GM18505 (cell line): ENCODE data around the gene ALDH3B1.

Experiments used
- ATAC-seq: cut with Tn5 transposase; IDR thresholded peaks from one replicate; pipeline ENCODE4 v1.9.1; 2021; ENCODE audit not compliant: unreplicated experiment
- POLR2A ChIP-seq: IDR thresholded peaks from 4 replicates; pipeline ENCODE4 v1.6.1; 2011; ENCODE audit warnings: borderline replicate concordance; ENCODE audit not compliant: insufficient read depth, insufficient read length; ENCODE audit errors: extremely low read depth

Gene ALDH3B1

DNA sequence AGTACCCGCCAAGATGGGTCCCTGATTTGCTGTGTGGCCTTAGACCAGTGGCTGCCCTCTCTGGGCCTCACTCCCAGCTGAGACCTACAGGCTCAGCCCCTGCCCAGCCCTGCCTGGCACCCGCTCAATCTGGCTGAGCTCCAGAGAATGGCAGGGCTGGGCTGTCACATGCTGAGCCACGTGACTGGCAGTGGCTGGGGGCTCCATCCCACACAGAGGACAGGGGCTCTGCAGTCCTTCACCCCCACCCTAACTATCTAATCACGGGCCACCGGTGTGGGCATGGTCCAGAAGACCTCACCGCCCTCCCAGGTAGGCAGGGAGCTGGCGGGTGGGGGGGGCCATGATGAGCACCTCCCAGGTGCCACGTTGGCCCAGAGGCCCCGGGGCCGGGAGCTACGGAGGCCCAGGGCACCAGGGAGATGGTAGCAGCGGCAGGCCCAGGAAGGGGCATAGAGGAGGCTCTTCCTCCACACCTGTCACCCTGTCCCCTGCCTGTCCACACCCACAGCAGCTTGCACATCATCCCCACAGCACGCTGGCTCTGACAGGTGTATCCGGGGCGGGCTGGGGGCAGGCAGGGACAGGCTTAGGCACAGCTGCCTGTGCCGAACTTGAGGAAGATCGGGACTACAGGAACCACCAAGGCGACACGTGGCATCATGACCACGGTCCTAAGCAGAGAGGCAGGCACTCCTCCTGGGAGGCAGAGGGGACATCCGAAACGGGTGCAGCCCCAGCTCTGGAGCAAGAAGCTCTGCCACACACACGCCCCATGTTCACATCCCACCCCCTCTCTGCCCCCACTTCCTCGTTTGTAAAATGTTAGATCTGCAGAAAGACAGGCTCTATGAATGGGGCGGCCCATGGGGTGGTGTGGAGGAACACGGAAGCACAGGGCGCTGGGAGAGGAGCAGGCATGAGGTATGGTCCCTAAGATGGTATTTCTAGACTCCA is 1.5 kb upstream of the ALDH3B1 start:
- ATAC-seq, result no peak
- no peak for TF ChIP-seq POLR2A

DNA sequence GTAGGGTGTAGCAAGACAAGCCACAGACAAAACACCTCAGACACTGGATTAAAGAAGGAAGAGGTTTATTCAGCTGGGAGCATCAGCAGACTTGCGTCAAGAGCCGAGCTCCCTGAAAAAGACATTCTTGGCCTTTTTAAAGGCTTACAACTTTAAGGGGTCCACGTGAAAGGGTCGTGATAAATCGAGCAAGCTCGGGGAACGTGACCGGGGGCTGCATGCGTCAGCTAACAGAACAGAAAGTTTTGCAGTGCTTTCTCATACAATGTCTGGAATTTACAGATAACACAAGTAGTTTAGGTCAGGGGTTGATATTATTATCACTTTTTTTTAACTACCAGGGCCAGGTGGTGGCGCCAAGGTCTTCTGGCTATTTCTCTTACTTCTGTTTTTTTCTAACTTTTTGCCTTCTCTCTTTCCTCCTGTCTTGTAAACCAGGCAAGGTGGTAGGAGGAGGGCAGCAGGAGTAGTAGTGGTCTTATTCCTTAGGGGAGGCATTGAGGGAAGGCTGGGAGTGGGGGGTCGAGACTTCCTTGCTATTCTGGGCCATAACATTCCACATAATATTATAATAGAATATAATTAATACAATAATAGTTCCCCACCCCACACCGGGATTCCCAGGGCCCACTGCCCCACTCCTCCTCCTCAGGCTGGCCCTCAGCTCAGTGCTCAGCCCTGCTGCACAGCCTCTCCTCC is 587 bp upstream of the ALDH3B1 start:
- no peak for TF ChIP-seq POLR2A
- no peak for ATAC-seq

- ATAC-seq, result no peak
- TF ChIP-seq POLR2A, result no peak
These were observed 1.2 kb downstream of the ALDH3B1 start for GRCh38 chr11:68011051-68011943.

GRCh38 chr11:68012044-68012842 is 2.1 kb downstream of the ALDH3B1 start:
- ATAC-seq, result no peak
- TF ChIP-seq POLR2A, result no peak

DNA sequence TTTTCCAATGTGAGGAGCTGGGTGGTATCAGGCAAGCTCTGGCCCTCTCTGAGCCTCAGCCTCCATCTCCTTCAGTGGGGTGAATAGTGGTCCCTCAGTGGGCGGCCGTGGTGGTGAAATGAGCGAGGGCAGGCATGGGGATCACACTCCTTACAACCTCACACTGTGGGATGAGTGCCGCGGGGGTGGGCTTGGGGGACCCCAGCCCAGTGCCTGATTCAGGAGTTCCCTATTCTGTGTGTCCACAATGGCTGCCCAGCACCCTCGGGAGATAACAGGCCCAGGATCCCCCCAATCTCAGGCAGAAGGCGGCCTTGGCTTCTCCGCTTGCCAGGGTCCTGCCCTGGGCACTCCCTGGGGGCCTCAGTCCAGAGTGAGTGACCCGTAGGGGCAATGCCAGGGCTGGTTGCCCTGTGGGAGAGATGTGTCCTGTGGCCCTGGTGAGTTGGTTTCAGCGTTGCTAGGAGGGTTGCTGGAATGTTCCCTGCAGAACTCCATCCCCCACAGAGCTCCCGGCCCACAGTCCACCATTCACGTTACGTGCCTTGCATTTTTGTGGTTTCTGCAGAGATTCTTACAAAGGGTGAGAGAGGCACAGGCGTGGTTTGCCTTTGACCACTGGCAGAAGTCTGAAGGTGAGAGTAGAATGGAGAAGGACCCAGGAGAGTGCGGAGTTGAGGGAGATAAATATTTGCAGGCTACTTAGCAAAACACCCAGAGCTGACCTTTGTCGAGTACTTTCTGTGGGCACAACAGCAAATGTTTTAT is 2.9 kb downstream of the ALDH3B1 start:
- TF ChIP-seq POLR2A, result no peak
- ATAC-seq, result no peak

DNA sequence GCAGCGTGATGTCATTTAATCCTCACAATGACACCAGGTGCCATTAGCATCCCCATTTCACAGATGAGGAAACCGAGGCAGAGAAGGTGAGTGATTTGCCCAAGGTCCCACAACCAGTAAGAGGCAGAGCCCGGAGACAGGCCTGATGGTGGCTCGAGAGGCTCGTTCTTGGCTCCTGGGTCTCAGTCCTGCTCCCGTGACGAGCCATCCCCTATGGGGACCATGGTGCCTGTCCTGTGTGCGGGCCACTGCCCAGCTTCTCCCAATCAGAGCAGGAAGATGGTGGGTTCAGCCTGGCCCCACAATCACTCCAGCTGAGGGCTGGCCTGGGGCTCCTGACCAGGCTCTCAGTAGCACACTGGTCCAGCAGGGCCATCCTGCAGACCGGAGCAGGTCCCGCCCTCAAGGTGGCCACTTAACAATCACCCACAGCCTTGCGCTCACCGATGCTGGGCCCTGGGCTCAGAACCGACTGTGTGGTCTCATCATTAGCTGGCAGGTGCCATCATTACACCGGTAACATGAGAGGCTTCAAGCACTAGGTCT is 3.6 kb downstream of the ALDH3B1 start:
- no peak for ATAC-seq

DNA sequence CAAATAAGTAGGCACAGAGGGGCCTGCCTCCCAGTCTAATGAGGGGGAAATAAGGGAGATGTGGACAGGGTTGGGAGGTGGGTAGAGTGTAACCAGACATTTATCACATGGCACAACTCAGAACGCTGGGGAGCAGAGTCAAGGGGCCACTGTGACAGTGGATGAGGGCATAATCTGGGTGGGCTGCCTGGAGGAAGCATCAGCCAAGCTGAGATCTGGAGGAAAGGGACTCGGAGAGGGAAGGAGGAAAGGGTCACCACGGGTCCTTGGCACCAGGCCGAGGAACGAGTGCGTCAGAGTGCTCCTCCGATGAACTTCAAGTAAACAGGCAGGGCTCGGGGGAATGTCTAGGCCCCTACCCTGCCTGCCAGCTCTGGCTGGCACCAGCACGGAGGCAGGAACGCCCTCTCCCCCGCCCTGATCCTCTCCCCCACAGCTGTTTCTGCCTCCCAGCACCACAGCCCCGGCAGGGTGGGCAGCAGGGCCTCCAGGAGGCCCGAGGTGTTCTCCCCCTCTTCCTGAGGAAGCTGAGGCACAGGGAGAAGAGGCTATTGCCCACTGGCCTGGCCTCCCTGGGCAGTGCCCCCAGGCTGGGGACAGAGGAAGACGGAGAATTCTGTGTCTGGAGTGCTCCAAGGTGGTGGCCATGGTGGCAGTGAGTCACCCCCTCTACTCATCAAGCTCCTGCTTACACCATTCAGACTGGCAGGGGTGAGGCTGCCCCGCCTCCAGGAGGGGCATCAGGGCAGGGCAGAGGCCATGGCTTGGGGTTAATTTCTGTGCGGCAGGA is 4.2 kb downstream of the ALDH3B1 start:
- no peak for ATAC-seq
- TF ChIP-seq POLR2A, result no peak

More for the DNA sequence above, 3.6 kb downstream of the ALDH3B1 start:
- TF ChIP-seq POLR2A, result no peak

- TF ChIP-seq POLR2A, result no peak
- ATAC-seq, result no peak
These were observed 4.9 kb downstream of the ALDH3B1 start for GRCh38 chr11:68014947-68015447.

- TF ChIP-seq POLR2A, result no peak
- ATAC-seq, result no peak
These were observed 5.3 kb downstream of the ALDH3B1 start for GRCh38 chr11:68015467-68015866.

- TF ChIP-seq POLR2A, result no peak
- ATAC-seq, result no peak
These were observed 6.2 kb downstream of the ALDH3B1 start for GRCh38 chr11:68016161-68016903.
